AG08395 (cell line): Measurements from ENCODE around the gene CYP2R1.

Source experiments
- DNase-seq: peaks from one replicate; pipeline ENCODE4 v3.0.0; 2012; ENCODE audit warnings: mixed read lengths, low spot score

The CYP2R1 gene, protein sequence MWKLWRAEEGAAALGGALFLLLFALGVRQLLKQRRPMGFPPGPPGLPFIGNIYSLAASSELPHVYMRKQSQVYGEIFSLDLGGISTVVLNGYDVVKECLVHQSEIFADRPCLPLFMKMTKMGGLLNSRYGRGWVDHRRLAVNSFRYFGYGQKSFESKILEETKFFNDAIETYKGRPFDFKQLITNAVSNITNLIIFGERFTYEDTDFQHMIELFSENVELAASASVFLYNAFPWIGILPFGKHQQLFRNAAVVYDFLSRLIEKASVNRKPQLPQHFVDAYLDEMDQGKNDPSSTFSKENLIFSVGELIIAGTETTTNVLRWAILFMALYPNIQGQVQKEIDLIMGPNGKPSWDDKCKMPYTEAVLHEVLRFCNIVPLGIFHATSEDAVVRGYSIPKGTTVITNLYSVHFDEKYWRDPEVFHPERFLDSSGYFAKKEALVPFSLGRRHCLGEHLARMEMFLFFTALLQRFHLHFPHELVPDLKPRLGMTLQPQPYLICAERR

DNA sequence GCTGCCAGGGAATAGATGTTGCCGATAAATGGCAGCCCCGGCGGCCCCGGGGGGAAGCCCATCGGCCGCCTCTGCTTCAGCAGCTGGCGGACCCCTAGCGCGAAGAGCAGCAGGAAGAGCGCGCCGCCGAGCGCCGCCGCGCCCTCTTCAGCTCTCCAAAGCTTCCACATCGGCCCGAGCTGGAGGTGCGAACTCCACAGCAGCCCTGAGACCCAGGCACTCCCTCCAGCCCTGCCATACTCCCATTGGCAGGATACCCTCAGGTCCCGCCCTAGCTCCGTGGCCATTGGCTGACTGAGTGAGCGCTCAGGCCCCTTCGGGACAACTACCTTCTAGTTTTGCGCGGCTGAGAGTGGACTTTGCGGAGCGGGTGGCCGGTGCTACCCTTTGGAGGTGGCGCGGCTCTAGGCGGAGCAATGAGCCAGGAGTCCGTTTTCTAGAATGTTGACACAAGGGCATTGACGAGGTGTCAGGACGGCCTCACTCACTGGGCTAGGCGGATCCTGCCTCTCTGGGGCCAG is at the start of gene CYP2R1:
Gene CYP2R1, minus strand, starts transcription at position 196 of the 521 bp plus-strand sequence. Its CDS starts 26 bp downstream, at position 170.
- peak; percentile 99 for DNase-seq

DNA sequence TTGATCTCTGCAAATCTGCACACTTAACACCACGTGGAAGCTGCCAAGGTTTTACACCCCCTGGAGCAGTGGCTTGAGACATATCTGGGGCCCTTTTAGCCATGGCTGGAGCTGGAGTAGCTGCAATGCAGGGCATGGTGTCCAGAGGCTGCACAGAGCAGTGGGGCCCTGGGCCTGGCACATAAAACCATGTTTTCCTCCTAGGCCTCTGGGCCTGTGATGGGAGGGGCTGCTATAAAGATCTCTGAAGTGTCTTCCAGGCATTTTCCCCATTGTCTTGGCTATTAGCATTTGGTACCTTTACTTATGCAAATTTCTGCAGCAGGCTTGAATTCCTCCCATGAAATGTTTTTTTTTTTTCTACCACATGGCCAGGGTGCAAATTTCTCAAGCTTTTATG is 46.9 kb upstream of the CYP2R1 start:
- DNase-seq: no peak

- no peak for DNase-seq
Measured at GRCh38 chr11:14934641-14935351, 42.8 kb upstream of the CYP2R1 start.

DNA sequence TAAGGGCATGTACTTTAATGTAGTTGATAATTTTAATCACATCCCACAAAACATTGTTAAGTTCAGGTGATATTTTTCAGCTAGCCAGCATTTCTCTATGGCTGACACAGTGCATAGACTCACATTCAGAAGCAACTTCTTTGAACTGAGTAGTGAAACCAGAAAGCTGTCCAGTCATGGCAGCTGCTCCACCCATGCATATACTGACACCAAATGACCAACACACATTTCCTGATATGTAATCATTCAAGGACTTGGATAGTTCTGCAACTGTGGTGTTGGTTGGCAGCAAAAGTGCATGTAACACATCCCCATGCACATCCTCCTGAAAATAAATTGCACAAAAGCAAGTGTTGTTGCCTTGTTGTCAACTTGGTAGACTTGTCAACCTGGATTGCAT is 40.4 kb upstream of the CYP2R1 start:
- no peak for DNase-seq

DNA sequence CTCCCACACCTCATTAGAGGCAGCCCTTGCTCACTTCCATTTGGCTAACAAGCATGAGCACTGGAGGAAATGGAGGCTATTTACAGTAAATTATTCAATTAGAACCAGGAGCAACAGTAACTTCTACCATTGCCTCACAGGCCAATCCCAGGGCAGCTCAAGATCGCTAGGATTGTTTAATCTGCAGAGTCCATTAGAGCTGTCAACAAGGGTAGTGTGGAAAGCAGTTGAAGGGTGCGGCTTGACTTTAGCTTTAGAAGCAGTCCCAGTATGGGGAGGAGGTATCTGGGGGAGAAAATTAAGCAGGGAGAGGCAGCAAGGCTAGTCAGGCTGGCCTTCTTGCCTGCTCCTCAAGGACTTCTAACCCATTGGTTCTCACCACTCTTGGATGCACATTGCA is 38.3 kb upstream of the CYP2R1 start:
- DNase-seq: no peak

DNA sequence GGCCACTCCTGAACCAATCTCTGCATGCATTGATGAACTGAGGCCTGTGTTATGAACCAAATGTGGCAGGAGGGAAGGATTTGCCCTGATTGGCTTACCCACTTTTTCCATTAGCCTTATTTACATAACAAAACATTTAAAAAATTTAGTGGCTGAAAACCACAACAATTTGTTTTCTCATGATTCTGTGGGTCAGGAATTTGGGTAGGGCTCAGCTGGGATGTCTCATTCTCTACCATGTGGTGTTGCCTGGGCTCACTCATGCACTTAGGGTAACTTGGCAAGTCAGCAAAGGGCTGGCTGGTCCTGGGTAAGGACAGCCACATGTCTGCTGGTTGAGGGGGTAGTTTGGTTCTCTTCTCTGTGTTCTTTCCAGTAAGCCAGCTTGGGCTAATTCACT is 35.1 kb upstream of the CYP2R1 start:
- peak; percentile 34 for DNase-seq

DNA sequence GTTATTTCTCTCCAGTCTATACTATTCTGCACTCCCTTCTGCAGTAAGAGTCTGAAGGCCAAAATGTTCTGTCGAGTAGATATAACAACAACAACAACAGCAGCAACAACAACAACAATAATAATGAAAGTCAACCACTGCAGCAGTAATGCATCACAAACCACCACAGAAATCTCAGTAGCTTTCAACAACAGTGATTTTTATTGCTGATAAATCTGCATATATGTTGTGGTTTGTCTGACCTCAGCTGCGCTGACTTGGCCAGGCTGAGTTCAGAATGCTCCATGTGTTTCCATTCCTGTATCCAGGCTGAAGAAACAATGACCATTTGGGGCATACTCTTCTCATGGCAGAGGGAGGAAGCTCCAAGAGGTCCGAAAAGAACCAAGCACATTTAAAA is 32.3 kb upstream of the CYP2R1 start:
- DNase-seq: no peak

DNA sequence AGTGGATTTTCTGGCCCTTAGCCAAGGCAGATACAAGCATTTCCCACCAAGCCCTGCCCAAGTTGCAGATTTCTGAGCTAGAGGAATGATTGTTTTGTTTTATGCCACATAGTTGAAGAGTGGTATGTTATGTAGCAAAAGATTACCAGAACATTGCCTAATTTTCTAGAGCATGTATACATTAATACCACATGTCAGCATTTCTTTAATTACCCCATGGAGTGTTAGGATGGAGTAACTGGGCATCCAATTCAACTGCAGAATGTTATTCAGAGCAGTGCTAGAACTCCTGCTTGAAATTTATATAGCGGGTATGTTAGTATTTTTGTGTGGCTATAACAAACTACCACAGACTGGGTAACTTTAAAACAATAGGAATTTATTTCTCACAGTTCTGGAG is 24.4 kb upstream of the CYP2R1 start:
- DNase-seq: no peak

GRCh38 chr11:14914536-14914935 is 22.5 kb upstream of the CYP2R1 start:
- DNase-seq: no peak

GRCh38 chr11:14908214-14908880 is 16.3 kb upstream of the CYP2R1 start:
- DNase-seq: peak; percentile 43

- DNase-seq: no peak
Measured at GRCh38 chr11:14907411-14908213, 15.6 kb upstream of the CYP2R1 start.

GRCh38 chr11:14906993-14907392 is 15.0 kb upstream of the CYP2R1 start:
- no peak for DNase-seq

DNA sequence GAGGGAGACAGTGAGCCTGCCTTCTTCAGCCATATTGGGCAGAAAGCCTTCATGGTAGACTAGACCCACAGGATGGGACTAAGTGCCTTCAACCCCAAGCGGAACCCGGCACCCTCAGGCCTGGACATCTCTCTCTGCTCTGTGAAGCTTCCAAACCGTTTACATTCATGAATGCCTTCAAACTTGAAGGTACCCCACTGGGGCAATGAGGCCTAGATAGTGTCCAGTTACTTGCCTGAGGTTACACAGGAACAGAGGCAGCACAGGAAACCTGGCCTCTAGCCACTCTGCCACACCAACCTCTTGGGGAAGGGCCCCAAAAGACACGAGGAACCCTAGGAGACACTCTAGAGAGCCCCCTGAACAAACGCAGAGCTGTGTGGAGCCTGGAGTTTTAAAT is 14.5 kb upstream of the CYP2R1 start:
- no peak for DNase-seq

DNA sequence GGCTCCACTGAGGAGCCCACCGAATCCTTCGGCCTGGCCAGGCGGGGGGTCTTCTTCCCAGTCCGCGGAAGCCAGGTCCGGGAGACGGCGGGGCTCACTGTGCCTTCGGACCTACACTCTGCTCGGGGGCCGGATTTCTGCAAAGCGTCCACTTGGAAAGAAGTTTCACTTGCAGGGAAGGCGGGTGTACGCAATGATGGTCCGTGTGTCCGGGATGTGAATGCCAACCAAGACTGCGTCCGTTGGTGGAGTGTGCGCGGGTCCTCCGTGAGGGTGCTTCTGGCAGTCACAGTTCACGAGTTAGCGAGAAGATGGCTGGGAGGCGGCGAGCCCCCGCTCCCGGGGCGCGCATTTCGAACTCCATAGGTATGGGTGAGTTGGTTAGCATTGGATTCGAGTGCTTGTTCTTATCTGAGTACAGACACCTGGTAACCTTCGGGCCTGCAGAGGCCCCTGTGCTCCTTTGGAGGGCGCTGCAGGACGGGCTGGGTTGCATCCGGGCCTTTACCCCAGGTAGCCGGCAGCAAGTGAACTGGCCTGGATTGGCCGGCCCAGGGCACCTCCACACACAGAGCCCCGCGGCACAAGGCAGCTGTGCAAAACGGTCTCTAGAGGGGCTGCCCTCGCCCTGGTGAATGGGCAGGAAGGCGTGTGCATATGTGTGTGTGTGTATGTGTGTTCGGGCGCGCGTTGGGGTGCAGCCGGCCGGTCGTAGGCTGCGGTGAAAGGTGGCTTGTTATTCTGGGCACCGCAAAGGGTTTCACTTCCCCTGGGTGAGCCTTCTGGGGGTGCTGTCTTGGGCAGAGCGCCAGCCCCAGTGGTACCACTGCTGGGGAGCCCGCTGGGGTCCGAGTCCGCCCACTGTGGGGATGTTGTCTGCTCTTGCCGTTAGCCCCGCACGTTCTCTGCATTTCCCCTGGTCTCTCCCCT is 13.3 kb upstream of the CYP2R1 start:
- DNase-seq: peak; percentile 12

- peak; percentile 69 for DNase-seq
Measured at GRCh38 chr11:14904745-14905103, 12.7 kb upstream of the CYP2R1 start.

- DNase-seq: peak; percentile 46
Measured at GRCh38 chr11:14902650-14903350, 10.8 kb upstream of the CYP2R1 start.

GRCh38 chr11:14898906-14899305 is 6.9 kb upstream of the CYP2R1 start:
- no peak for DNase-seq

DNA sequence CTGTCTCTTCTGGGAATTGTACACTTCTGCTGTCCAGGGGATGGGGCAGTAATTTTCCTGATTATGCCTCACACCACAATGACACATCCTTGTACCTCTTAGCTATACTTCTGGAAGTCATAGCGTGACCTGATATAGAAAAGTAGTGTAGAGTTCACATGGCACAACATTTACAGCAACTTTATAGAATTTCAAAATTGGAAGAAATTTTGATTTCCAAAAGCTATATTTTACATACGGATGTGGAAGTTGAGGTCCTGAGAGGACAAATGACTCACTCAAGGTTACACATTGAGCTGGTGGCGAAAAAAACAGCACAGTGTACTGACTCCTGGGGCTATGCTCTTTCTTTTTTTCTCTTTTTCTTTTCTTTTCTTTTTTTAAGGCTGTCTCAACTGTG is 6.3 kb upstream of the CYP2R1 start:
- DNase-seq: no peak

DNA sequence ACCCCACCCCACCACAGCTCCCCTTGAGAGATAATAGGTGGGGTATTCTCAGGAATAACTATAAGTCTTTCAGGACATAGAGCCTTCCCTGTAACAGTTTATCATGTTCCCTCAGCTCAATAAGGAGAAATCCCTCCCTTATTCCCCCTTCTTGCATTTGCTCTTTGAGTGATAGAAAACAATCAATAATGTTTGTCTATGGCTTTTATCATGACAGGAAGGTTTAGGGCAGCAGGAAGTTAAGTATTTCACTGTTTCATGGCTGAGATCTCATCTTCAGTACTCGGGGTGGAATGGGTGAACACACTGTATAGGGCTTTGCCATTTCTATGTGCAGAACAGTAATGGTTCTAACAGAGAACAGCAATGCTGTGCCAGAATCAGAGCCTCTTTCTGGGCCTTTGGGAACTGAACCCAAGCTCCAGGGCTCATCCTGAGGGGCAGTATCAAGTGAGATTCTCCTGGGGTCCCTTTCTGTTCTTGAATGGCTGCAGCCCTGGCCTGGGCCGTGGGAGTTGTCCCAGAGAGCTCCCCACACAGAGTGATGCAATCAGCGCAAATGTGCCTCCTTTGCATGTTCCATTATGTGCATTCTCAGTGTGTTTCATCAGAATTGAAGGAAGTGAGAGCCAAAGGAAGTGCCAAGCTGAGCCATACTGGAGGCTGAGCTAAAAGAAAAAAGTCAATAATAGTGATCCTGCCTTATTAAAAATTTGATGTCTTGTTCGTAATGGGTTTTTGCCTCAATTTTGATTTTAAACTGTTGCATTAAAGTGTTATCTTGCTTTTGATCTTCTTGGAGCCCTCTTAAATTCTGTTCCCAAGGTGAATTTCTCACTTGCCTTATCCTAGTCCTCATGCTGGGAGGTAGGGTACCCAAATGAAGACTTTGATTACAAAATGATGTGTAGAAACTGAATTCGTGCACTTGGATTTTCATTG is 2.9 kb upstream of the CYP2R1 start:
- DNase-seq: no peak
